ENCODE measurements around the gene DOCK11.
"Not testable (repeated sequence)": the region's sequence is repeated elsewhere in the genome, so short reads cannot be mapped to it uniquely, and the experiment has no call there.

Gene DOCK11

GRCh38 chrX:118565853-118566252 lies 70.2 kb downstream of the DOCK11 start:
- no peak for DNase-seq
- Histone ChIP-seq H3K9me3 (ENCODE audit: control insufficient read depth, low read length) (no peaks in the 10 kb centered on the region), H3K27ac (ENCODE audit: insufficient read depth, low read length, poor library complexity, severe bottlenecking) (no peak overlapping the region), H3K4me1 (ENCODE audit: control insufficient read depth, insufficient read depth, low read length, poor library complexity, severe bottlenecking) (no peaks in the 10 kb centered on the region), H3K36me3 (ENCODE audit: control insufficient read depth, insufficient read depth, low read length) (peaks cover 10% of the 10 kb centered on the region), H3K4me3 (ENCODE audit: insufficient read depth, low read depth, low read length, poor library complexity, severe bottlenecking) (no peak overlapping the region), H3K27me3 (replicated peaks; ENCODE audit: control insufficient read depth, insufficient read depth, low read length, poor library complexity, severe bottlenecking) (no peaks in the 10 kb centered on the region)

- no peak for DNase-seq
- Histone ChIP-seq H3K27ac (ENCODE audit: insufficient read depth, low read length, poor library complexity, severe bottlenecking) (no peak overlapping the region), H3K9me3 (ENCODE audit: control insufficient read depth, low read length) (no peaks in the 10 kb centered on the region), H3K36me3 (ENCODE audit: control insufficient read depth, insufficient read depth, low read length) (peaks cover 13% of the 10 kb centered on the region), H3K27me3 (replicated peaks; ENCODE audit: control insufficient read depth, insufficient read depth, low read length, poor library complexity, severe bottlenecking) (no peaks in the 10 kb centered on the region), H3K4me3 (ENCODE audit: insufficient read depth, low read depth, low read length, poor library complexity, severe bottlenecking) (no peak overlapping the region), H3K4me1 (ENCODE audit: control insufficient read depth, insufficient read depth, low read length, poor library complexity, severe bottlenecking) (no peaks in the 10 kb centered on the region)
These were observed 70.7 kb downstream of the DOCK11 start for GRCh38 chrX:118566359-118566758.

- Histone ChIP-seq H3K4me3 (ENCODE audit: insufficient read depth, low read depth, low read length, poor library complexity, severe bottlenecking) (no peak overlapping the region), H3K27me3 (replicated peaks; ENCODE audit: control insufficient read depth, insufficient read depth, low read length, poor library complexity, severe bottlenecking) (no peaks in the 10 kb centered on the region), H3K27ac (ENCODE audit: insufficient read depth, low read length, poor library complexity, severe bottlenecking) (no peak overlapping the region), H3K4me1 (ENCODE audit: control insufficient read depth, insufficient read depth, low read length, poor library complexity, severe bottlenecking) (no peaks in the 10 kb centered on the region), H3K36me3 (ENCODE audit: control insufficient read depth, insufficient read depth, low read length) (peaks cover 31% of the 10 kb centered on the region), H3K9me3 (ENCODE audit: control insufficient read depth, low read length) (no peaks in the 10 kb centered on the region)
- DNase-seq: no peak
These were observed 74.1 kb downstream of the DOCK11 start for GRCh38 chrX:118569676-118570075.

- Histone ChIP-seq H3K4me1 (ENCODE audit: control insufficient read depth, insufficient read depth, low read length, poor library complexity, severe bottlenecking) (no peaks in the 10 kb centered on the region), H3K4me3 (ENCODE audit: insufficient read depth, low read depth, low read length, poor library complexity, severe bottlenecking) (no peak overlapping the region), H3K27me3 (replicated peaks; ENCODE audit: control insufficient read depth, insufficient read depth, low read length, poor library complexity, severe bottlenecking) (no peaks in the 10 kb centered on the region), H3K36me3 (ENCODE audit: control insufficient read depth, insufficient read depth, low read length) (peaks cover 30% of the 10 kb centered on the region), H3K9me3 (ENCODE audit: control insufficient read depth, low read length) (no peaks in the 10 kb centered on the region), H3K27ac (ENCODE audit: insufficient read depth, low read length, poor library complexity, severe bottlenecking) (no peak overlapping the region)
- DNase-seq: no peak
These were observed 74.6 kb downstream of the DOCK11 start for GRCh38 chrX:118570209-118570608.

- Histone ChIP-seq H3K27me3 (replicated peaks; ENCODE audit: control insufficient read depth, insufficient read depth, low read length, poor library complexity, severe bottlenecking) (no peaks in the 10 kb centered on the region), H3K9me3 (ENCODE audit: control insufficient read depth, low read length) (no peaks in the 10 kb centered on the region), H3K27ac (ENCODE audit: insufficient read depth, low read length, poor library complexity, severe bottlenecking) (no peak overlapping the region), H3K4me1 (ENCODE audit: control insufficient read depth, insufficient read depth, low read length, poor library complexity, severe bottlenecking) (no peaks in the 10 kb centered on the region), H3K4me3 (ENCODE audit: insufficient read depth, low read depth, low read length, poor library complexity, severe bottlenecking) (no peak overlapping the region), H3K36me3 (ENCODE audit: control insufficient read depth, insufficient read depth, low read length) (peaks cover 30% of the 10 kb centered on the region)
- DNase-seq: no peak
These were observed 76.2 kb downstream of the DOCK11 start for GRCh38 chrX:118571836-118572235.

GRCh38 chrX:118574666-118575065 lies 79.1 kb downstream of the DOCK11 start:
- Histone ChIP-seq H3K27me3 (replicated peaks; ENCODE audit: control insufficient read depth, insufficient read depth, low read length, poor library complexity, severe bottlenecking) (no peaks in the 10 kb centered on the region), H3K9me3 (ENCODE audit: control insufficient read depth, low read length) (no peaks in the 10 kb centered on the region), H3K36me3 (ENCODE audit: control insufficient read depth, insufficient read depth, low read length) (peaks cover 30% of the 10 kb centered on the region), H3K27ac (ENCODE audit: insufficient read depth, low read length, poor library complexity, severe bottlenecking) (no peak overlapping the region), H3K4me1 (ENCODE audit: control insufficient read depth, insufficient read depth, low read length, poor library complexity, severe bottlenecking) (no peaks in the 10 kb centered on the region), H3K4me3 (ENCODE audit: insufficient read depth, low read depth, low read length, poor library complexity, severe bottlenecking) (no peak overlapping the region)
- DNase-seq: no peak

GRCh38 chrX:118577041-118577440 lies 81.4 kb downstream of the DOCK11 start:
- Histone ChIP-seq H3K36me3 (ENCODE audit: control insufficient read depth, insufficient read depth, low read length) (peaks cover 20% of the 10 kb centered on the region), H3K4me3 (ENCODE audit: insufficient read depth, low read depth, low read length, poor library complexity, severe bottlenecking) (no peak overlapping the region), H3K27ac (ENCODE audit: insufficient read depth, low read length, poor library complexity, severe bottlenecking) (no peak overlapping the region), H3K27me3 (replicated peaks; ENCODE audit: control insufficient read depth, insufficient read depth, low read length, poor library complexity, severe bottlenecking) (no peaks in the 10 kb centered on the region), H3K9me3 (ENCODE audit: control insufficient read depth, low read length) (no peaks in the 10 kb centered on the region), H3K4me1 (ENCODE audit: control insufficient read depth, insufficient read depth, low read length, poor library complexity, severe bottlenecking) (no peaks in the 10 kb centered on the region)
- DNase-seq: no peak

- H3K4me3 ChIP-seq (ENCODE audit: insufficient read depth, low read depth, low read length, poor library complexity, severe bottlenecking): no peak overlapping the region
- no peaks in the 10 kb centered on the region for H3K27me3 ChIP-seq (replicated peaks; ENCODE audit: control insufficient read depth, insufficient read depth, low read length, poor library complexity, severe bottlenecking)
- H3K36me3 ChIP-seq (ENCODE audit: control insufficient read depth, insufficient read depth, low read length): peaks cover 7% of the 10 kb centered on the region
- no peaks in the 10 kb centered on the region for H3K9me3 ChIP-seq (ENCODE audit: control insufficient read depth, low read length)
- no peak overlapping the region for H3K27ac ChIP-seq (ENCODE audit: insufficient read depth, low read length, poor library complexity, severe bottlenecking)
- DNase-seq: no peak
- no peaks in the 10 kb centered on the region for H3K4me1 ChIP-seq (ENCODE audit: control insufficient read depth, insufficient read depth, low read length, poor library complexity, severe bottlenecking)
These were observed 83.8 kb downstream of the DOCK11 start for GRCh38 chrX:118579417-118579816.

GRCh38 chrX:118582926-118583325 lies 87.3 kb downstream of the DOCK11 start:
- not testable (repeated sequence) for H3K4me1 ChIP-seq (ENCODE audit: control insufficient read depth, insufficient read depth, low read length, poor library complexity, severe bottlenecking); H3K9me3 ChIP-seq (ENCODE audit: control insufficient read depth, low read length); H3K27me3 ChIP-seq (replicated peaks; ENCODE audit: control insufficient read depth, insufficient read depth, low read length, poor library complexity, severe bottlenecking); DNase-seq; H3K4me3 ChIP-seq (ENCODE audit: insufficient read depth, low read depth, low read length, poor library complexity, severe bottlenecking); H3K27ac ChIP-seq (ENCODE audit: insufficient read depth, low read length, poor library complexity, severe bottlenecking)
- peaks cover 21% of the 10 kb centered on the region for H3K36me3 ChIP-seq (ENCODE audit: control insufficient read depth, insufficient read depth, low read length)

- H3K27me3 ChIP-seq (replicated peaks; ENCODE audit: control insufficient read depth, insufficient read depth, low read length, poor library complexity, severe bottlenecking): no peaks in the 10 kb centered on the region
- no peak overlapping the region for H3K27ac ChIP-seq (ENCODE audit: insufficient read depth, low read length, poor library complexity, severe bottlenecking)
- H3K4me3 ChIP-seq (ENCODE audit: insufficient read depth, low read depth, low read length, poor library complexity, severe bottlenecking): no peak overlapping the region
- no peak for DNase-seq
- H3K9me3 ChIP-seq (ENCODE audit: control insufficient read depth, low read length): no peaks in the 10 kb centered on the region
- H3K4me1 ChIP-seq (ENCODE audit: control insufficient read depth, insufficient read depth, low read length, poor library complexity, severe bottlenecking): no peaks in the 10 kb centered on the region
- peaks cover 21% of the 10 kb centered on the region for H3K36me3 ChIP-seq (ENCODE audit: control insufficient read depth, insufficient read depth, low read length)
These were observed 88.2 kb downstream of the DOCK11 start for GRCh38 chrX:118583781-118584180.

- Histone ChIP-seq H3K27ac (ENCODE audit: insufficient read depth, low read length, poor library complexity, severe bottlenecking) (no peak overlapping the region), H3K36me3 (ENCODE audit: control insufficient read depth, insufficient read depth, low read length) (peaks cover 29% of the 10 kb centered on the region), H3K4me3 (ENCODE audit: insufficient read depth, low read depth, low read length, poor library complexity, severe bottlenecking) (no peak overlapping the region), H3K27me3 (replicated peaks; ENCODE audit: control insufficient read depth, insufficient read depth, low read length, poor library complexity, severe bottlenecking) (no peaks in the 10 kb centered on the region), H3K4me1 (ENCODE audit: control insufficient read depth, insufficient read depth, low read length, poor library complexity, severe bottlenecking) (no peaks in the 10 kb centered on the region), H3K9me3 (ENCODE audit: control insufficient read depth, low read length) (no peaks in the 10 kb centered on the region)
- no peak for DNase-seq
These were observed 89.7 kb downstream of the DOCK11 start for GRCh38 chrX:118585296-118585695.

Measured in effector memory CD4-positive, alpha-beta T cell (primary cell).